GM21515 (cell line): ENCODE measurements around the gene PPP2R5D.

Source experiments
- ATAC-seq: cut with Tn5 transposase; IDR thresholded peaks from one replicate; pipeline ENCODE4 v1.9.1; 2021; ENCODE audit not compliant: unreplicated experiment

The PPP2R5D gene

GRCh38 chr6:42963179-42963854 is 21.1 kb upstream of the PPP2R5D start:
- no peak for ATAC-seq

- ATAC-seq = no peak
Measured at GRCh38 chr6:42963855-42964605, 20.3 kb upstream of the PPP2R5D start.

- no peak for ATAC-seq
Measured at GRCh38 chr6:42966571-42966970, 17.8 kb upstream of the PPP2R5D start.

DNA sequence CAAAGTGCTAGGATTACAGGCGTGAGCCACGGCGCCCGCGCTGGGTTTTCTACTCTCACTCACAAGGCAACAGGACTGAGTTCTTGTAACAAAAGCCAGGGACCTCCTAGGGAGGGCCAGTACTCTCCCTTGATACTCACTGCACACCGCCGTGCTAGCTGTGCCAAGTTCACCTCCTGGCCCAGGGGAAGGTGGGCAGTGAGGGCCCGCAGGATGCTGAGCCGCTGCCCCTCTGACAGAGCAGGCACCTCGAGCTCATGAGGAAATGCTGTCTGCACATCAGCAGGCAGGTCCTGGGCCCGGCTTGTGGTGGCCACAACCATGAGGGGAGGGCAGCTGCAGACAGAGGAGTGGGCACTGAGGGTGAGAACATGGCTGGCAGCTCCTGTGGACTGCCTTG is 17.1 kb upstream of the PPP2R5D start:
- no peak for ATAC-seq

GRCh38 chr6:42968126-42968701 is 16.2 kb upstream of the PPP2R5D start:
- no peak for ATAC-seq

DNA sequence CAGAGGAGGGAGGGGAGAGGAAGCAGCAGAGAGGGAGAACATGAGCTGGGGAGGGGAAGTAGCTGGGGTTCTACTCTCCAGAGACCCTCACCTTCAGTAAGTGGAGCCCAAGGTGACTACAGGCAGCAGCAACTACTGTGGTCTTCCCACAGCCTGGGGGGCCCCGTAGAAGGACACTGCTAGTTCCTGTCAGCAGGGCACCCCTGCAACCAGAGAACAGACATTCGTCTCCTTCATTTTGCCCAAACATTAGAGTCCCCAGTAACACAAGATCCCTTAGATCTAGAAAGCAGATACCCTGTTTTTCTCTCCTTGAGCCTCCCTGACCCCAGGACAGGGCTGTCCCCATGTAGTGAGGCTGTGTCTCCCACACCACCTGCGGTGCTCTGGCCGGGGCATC is 15.6 kb upstream of the PPP2R5D start:
- ATAC-seq = no peak

DNA sequence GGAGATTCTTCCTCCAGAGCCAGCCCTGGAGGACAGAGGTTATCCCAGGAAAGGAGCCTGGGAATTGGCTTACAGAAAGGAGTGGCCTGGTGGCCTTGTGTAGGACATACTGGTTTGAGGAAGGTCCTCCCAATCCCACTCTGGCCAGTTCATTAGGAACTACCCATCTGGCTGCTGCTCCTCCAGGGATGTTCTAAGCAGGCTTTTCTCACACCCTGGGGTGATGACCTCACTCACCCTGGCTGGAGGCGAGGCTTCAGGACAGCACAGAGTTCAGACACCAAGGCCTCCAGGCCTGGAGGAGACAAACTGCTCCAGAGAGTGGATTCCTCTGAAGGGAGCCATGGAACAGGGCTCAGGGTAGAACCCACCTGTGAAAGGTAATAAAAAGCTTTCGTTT is 14.9 kb upstream of the PPP2R5D start:
- no peak for ATAC-seq

DNA sequence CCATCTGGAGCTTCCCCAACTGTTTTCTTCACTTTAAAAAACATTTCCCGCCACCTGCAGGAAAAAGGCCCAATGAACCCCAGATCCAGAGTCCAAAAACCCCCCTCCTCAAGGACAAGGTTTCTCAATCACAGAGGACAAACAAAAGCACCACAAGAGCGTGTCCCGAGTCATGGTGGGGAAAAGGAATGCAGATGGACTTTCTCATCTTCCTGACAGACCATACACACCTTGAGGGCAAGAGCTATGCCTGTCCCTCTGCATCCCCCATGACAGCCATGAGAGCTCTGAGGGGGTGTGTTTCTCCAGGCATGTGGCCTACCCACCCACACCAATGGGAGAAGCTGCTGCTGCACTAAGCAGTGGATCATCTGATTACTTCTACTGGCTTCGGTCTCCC is 14.4 kb upstream of the PPP2R5D start:
- ATAC-seq = no peak

DNA sequence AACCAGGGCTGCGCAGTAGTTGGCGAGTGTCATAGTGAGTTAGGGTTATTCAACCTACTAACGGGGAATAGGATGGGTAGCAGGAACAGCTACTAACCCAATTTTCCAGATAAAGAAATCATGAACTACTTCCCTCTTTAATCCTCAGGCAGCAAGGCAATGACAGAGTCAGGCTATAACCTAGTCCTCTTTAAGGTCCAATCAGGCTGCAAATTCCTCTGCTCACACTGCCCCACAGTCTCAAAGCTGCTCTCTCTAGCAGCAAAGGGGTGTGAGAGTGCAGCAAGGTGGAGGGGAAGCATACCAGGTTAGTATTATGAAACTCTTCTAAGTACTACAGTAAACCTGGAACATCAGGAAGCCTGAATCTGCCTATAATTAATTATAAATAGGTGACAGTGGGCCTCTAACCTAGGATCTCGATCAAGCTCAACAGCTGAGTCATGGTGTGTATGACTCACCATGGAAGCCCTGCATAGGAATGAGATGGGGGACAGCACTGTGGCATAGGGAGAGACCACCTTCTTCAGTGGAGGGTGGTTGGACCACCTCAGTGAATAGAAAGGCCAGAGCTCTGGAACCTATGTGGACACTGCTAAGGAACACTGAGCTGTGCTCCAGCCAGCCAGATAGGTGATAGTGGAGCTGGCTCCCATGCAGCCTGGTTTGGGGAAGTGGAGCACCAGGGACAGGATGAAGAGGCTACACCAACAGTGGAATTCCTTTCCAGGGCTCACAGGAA is 13.3 kb upstream of the PPP2R5D start:
- no peak for ATAC-seq

- ATAC-seq = no peak
Measured at GRCh38 chr6:42971746-42972327, 12.5 kb upstream of the PPP2R5D start.

GRCh38 chr6:42973926-42974325 is 10.4 kb upstream of the PPP2R5D start:
- no peak for ATAC-seq

GRCh38 chr6:42974919-42975505 is 9.4 kb upstream of the PPP2R5D start:
- ATAC-seq = no peak

DNA sequence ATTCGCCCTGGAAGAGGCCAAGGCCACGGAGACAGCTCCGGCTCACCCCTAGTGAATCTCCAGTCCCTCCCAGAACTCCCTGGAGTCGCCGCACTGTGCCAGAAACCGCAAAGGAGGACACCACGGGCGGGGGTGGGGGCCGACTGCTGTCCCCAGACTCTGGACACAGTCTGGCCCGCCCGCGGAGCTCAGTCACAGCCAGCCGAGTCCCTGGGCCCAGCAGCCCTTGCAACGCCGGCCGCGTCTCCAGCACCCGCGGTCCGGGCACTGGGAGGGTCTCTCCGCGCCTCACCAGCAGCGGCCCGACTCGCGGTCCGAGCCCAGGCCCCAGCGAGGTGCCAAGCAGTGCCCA is 5.9 kb upstream of the PPP2R5D start:
- ATAC-seq = no peak

DNA sequence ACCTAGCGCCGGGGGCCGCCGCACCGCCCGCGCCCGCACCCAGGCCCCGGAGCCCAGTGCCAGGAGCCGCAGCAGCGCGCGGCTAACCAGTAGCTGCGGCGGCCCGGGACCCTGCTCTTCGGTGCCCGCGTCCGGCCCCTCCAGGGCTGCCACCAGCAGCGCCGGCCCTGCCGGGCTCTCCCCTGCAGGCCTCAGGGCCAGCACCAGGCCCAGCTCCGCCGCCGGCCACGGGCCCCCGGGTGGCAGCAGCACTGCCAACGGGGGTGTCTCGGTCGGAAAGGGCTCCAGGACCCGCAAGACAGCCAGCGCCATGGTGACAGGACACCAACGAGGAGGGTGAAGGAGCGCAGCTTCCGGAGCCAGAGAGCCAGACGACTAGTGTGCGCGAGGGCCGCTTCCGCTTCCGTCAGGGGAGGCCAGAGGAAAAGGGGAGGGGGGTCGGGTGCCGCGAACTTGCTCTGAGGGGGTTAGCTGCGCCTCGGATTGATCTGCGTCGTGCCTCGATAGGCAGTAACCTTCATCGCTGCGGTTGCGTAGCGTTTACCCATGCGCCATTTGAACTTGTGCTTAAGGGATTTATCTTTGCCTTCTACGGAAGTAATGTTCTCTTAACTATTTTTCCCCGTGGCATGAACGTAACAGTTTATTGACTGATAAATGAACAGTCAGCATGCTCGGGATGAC is 5.4 kb upstream of the PPP2R5D start, which contains the start of gene PEX6:
TSS of gene PEX6 (minus strand) at position 343 of the 684 bp plus-strand sequence. CDS start at position 312, 31 bp downstream.
- ATAC-seq = peak; percentile 89

- ATAC-seq = peak; percentile 6
Measured at GRCh38 chr6:42979523-42980177, 4.7 kb upstream of the PPP2R5D start.

DNA sequence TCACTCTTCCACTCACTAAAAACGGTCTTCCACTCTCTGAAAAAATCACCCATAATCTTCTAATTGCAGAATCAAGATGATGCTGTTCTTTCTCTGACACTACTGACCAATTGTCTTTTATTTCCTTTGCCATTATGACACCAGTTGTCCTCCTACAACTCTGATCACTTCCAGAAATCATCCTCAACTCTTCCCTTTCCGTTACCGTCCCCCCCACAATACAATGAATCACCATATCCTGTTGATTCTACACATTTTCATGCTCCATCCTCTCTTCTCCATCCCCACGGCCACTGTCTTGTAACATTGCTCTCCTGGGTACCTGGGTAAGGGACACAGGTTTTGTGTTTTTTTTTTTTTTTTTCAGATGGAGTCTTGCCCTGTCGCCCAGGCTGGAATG is 2.5 kb upstream of the PPP2R5D start:
- no peak for ATAC-seq

- ATAC-seq = no peak
Measured at GRCh38 chr6:42984924-42985475, 630 bp downstream of the PPP2R5D start.

DNA sequence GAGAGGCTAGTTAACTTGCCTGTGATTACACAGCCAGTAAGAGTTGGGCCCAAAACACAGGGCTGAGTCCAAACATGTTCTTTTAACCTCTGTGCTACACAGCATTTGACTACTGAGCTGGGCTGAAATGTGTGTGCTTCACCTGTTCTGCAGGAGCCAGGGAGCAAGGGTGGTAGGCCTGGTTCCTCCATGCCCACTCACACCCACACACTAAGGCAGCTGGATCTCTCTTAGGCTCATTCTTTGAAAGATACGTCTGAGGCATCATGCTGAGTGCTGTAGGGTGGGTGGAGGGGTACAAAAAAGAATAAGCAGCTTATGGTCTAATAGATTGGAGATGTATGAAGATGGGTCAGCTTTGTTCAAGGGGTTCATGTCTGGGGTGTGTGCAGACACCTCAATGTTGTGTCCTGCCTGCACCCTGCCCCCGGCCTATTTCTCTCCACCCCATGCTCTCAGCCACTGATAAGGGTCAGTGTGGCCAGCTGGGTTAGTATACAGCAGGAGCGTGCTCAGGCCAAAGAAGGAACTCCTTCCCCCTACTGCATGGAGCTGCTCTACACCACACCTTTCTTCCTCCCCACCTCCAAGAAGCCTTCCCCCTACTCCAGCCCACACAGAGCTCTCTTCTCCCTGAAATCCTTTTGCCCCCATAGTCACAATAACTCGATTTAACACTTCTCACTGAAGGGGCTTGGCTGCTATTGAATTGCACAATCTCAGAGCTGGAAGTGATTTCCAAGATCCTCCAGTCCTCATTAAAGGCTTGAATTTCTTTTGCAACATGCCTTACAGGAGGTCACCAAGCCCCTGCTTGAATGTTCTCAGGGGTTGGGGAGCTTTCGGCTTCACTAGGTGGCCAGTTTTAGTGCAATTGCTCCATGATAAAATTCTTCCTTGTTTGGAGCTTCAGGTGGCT is 3.4 kb downstream of the PPP2R5D start:
- ATAC-seq = no peak
